SU-DHL-6 (cell line): ENCODE data around the gene IKBKE.

Experiments used
- H2AFZ ChIP-seq: fragments of 200-600 bp; sonication (generic); 2 replicates; pipeline ENCODE4 v1.6.1; 2014; ENCODE audit warnings: low read depth, mild to moderate bottlenecking, moderate library complexity, mixed read lengths, antibody characterized with exemption, low read length; ENCODE audit not compliant: severe bottlenecking
- H3F3A ChIP-seq: fragments of 200-600 bp; shearing (Covaris generic); 2 replicates; pipeline ENCODE4 v1.6.0; 2016; ENCODE audit warnings: antibody characterized with exemption, mild to moderate bottlenecking; ENCODE audit not compliant: insufficient read depth
- H3K27ac ChIP-seq: fragments of 200-600 bp; sonication (generic); 2 replicates; pipeline ENCODE4 v1.5.1; 2016; ENCODE audit warnings: low read depth, mild to moderate bottlenecking, low read length, moderate library complexity, mixed read lengths
- H3K27me3 ChIP-seq: fragments of 200-600 bp; sonication (generic), shearing (Covaris generic); 2 replicates; pipeline ENCODE4 v1.6.0; 2014; ENCODE audit warnings: mild to moderate bottlenecking, low read length
- H3K36me3 ChIP-seq: fragments of 200-600 bp; sonication (generic); 2 replicates; pipeline ENCODE4 v1.6.1; 2014; ENCODE audit warnings: mild to moderate bottlenecking, low read length, mixed read lengths
- H3K4me2 ChIP-seq: fragments of 300-600, 200-600 bp; shearing (Covaris generic), sonication (generic); 2 replicates; pipeline ENCODE4 v1.6.0; 2014; ENCODE audit warnings: low read length, low read depth, mild to moderate bottlenecking; ENCODE audit not compliant: poor library complexity, severe bottlenecking
- H3K4me3 ChIP-seq: fragments of 200-600 bp; sonication (generic); 2 replicates; pipeline ENCODE4 v1.5.1; 2014; ENCODE audit warnings: antibody characterized with exemption, low read length, mild to moderate bottlenecking, mixed read lengths; ENCODE audit not compliant: insufficient read depth, poor library complexity, severe bottlenecking
- H3K79me2 ChIP-seq: fragments of 200-600 bp; sonication (generic); 2 replicates; pipeline ENCODE4 v1.6.1; 2014; ENCODE audit warnings: mild to moderate bottlenecking, low read length, moderate library complexity; ENCODE audit not compliant: insufficient read depth
- H3K9ac ChIP-seq: fragments of 200-600 bp; sonication (generic); 2 replicates; pipeline ENCODE4 v1.7.0; 2014; ENCODE audit warnings: mild to moderate bottlenecking, low read length
- H3K9me2 ChIP-seq: fragments of 200-600 bp; sonication (generic); replicated peaks from 2 replicates; pipeline ENCODE4 v1.6.1; 2014; ENCODE audit warnings: low read length; ENCODE audit not compliant: insufficient read depth
- H3K9me3 ChIP-seq: fragments of 200-600 bp; sonication (generic); 2 replicates; pipeline ENCODE4 v1.6.1; 2014; ENCODE audit warnings: low read length, mixed read lengths; ENCODE audit not compliant: insufficient read depth
- H4K20me1 ChIP-seq: fragments of 200-600 bp; sonication (generic); 2 replicates; pipeline ENCODE4 v1.6.1; 2014; ENCODE audit warnings: low read depth, mild to moderate bottlenecking, antibody characterized with exemption, low read length, moderate library complexity, mixed read lengths
- EZH2phosphoT487 ChIP-seq: fragments of 200-600 bp; sonication (generic), shearing (Covaris generic); conservative IDR thresholded peaks from 2 replicates; pipeline ENCODE4 v1.6.1; 2018; ENCODE audit warnings: mild to moderate bottlenecking, antibody characterized with exemption, low read length, moderate library complexity, mixed read lengths
- TF ChIP-seq, protein P1 (sequence below): fragments of 200-600 bp; sonication (generic); IDR thresholded peaks from one replicate; pipeline ENCODE4 v1.5.1; 2017; ENCODE audit warnings: antibody characterized with exemption, mild to moderate bottlenecking, low read length, moderate library complexity; ENCODE audit not compliant: insufficient read depth, poor library complexity, severe bottlenecking

IKBKE gene

DNA sequence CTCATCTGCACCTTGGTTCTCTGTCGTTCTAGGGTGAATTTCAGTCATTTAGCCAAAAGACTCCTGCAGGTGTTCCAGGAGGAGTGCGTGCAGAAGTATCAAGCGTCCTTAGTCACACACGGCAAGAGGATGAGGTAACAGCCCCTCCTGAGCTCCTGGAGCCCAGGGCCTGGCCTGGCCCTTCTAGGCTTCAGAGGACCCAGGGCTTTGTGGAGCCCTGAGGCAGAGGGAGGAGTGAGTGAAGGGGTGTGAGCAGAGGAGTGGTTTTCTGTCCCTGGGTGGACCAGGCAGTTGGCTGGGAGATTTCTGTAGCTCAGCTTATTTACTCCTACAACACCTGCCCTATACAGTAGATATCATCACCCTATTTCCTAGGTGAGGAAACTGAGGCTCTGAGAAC is 21.3 kb downstream of the IKBKE start:
- no peak for TF ChIP-seq EZH2phosphoT487
- TF ChIP-seq, protein P1, sequence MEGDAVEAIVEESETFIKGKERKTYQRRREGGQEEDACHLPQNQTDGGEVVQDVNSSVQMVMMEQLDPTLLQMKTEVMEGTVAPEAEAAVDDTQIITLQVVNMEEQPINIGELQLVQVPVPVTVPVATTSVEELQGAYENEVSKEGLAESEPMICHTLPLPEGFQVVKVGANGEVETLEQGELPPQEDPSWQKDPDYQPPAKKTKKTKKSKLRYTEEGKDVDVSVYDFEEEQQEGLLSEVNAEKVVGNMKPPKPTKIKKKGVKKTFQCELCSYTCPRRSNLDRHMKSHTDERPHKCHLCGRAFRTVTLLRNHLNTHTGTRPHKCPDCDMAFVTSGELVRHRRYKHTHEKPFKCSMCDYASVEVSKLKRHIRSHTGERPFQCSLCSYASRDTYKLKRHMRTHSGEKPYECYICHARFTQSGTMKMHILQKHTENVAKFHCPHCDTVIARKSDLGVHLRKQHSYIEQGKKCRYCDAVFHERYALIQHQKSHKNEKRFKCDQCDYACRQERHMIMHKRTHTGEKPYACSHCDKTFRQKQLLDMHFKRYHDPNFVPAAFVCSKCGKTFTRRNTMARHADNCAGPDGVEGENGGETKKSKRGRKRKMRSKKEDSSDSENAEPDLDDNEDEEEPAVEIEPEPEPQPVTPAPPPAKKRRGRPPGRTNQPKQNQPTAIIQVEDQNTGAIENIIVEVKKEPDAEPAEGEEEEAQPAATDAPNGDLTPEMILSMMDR: no peak
- Histone ChIP-seq H3K9me2 (no peaks in the 10 kb centered on the region), H3K27ac (no peak overlapping the region), H3K9ac (no peak overlapping the region), H3K36me3 (no peaks in the 10 kb centered on the region), H3F3A (no peaks in the 10 kb centered on the region), H4K20me1 (no peaks in the 10 kb centered on the region), H3K79me2 (no peaks in the 10 kb centered on the region), H3K9me3 (no peaks in the 10 kb centered on the region), H2AFZ (no peak overlapping the region), H3K27me3 (no peaks in the 10 kb centered on the region), H3K4me2 (no peak overlapping the region), H3K4me3 (no peak overlapping the region)

DNA sequence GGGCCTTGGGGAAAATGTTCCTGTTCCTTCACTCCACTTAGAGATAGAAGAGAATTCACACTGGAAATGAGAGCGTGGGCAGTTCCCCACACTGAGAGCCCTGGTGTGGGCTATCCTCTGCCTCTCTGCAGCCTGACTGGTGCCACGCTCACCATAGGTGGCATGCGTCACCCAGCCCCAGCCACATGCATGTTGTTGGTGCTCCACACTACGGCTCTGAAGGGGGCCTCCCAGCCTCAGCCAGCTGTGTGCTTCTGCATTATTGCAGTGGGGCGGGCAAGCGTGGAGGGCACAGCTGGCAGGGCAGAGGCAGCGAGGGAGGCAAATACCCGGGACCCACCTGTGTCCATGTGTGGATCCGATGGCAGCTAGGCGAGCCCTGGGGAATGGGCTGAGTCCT is 22.3 kb downstream of the IKBKE start:
- no peaks in the 10 kb centered on the region for H4K20me1 ChIP-seq
- H3K9me2 ChIP-seq: no peaks in the 10 kb centered on the region
- no peaks in the 10 kb centered on the region for H3F3A ChIP-seq
- no peak overlapping the region for H3K9ac ChIP-seq
- TF ChIP-seq EZH2phosphoT487: no peak
- TF ChIP-seq, protein P1: no peak
- no peak overlapping the region for H3K4me3 ChIP-seq
- H3K27me3 ChIP-seq: no peaks in the 10 kb centered on the region
- no peak overlapping the region for H3K4me2 ChIP-seq
- H3K79me2 ChIP-seq: no peaks in the 10 kb centered on the region
- H3K27ac ChIP-seq: no peak overlapping the region
- no peak overlapping the region for H2AFZ ChIP-seq
- H3K9me3 ChIP-seq: no peaks in the 10 kb centered on the region
- H3K36me3 ChIP-seq: no peaks in the 10 kb centered on the region

DNA sequence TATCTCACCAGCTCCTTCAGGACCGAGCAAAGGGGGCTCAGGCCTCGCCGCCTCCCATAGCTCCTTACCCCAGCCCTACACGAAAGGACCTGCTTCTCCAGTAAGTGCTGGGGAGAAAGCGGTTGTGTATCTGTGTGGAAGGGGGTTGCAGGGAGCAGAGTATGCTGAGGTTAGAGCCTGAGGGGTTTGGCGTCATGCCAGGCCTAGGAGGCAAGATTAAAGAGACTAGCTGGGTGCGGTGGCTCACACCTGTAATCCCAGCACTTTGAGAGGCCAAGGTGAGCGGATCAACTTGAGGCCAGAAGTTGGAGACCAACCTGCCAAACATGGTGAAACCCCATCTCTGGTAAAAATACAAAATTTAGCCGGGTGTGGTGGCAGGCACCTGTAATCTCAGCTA is 23.0 kb downstream of the IKBKE start:
- Histone ChIP-seq H2AFZ (no peak overlapping the region), H3K27me3 (no peaks in the 10 kb centered on the region), H3K27ac (no peak overlapping the region), H3K9me2 (no peaks in the 10 kb centered on the region), H3K36me3 (no peaks in the 10 kb centered on the region), H3F3A (no peaks in the 10 kb centered on the region), H3K79me2 (no peaks in the 10 kb centered on the region), H4K20me1 (no peaks in the 10 kb centered on the region), H3K9ac (no peak overlapping the region), H3K9me3 (no peaks in the 10 kb centered on the region), H3K4me2 (no peak overlapping the region), H3K4me3 (no peak overlapping the region)
- TF ChIP-seq EZH2phosphoT487: no peak
- TF ChIP-seq, protein P1: no peak
